Measurements from ENCODE around the gene COL4A2.

The COL4A2 gene

DNA sequence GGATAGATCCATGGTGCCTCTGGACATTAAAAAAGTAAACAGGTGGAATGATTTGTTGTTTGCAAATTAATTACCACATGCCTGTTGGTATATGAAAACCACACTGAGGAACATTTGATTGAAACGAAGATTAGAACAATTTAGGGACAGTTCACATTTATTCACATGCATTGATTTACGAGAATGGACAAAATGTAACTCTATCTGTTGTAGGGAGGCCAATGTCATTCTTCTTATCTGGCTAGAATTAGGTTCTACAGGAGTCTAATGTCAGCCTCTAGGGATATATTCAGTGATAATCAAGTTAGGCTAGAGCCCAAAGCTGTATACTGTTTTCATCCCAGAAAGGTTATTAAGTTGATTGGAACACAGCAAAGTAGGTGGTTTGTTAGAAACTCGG is 125.4 kb downstream of the COL4A2 start:
- no peak for DNase-seq (ENCODE audit: low read depth in 3 of 3, low spot score in 1 of 3)

DNA sequence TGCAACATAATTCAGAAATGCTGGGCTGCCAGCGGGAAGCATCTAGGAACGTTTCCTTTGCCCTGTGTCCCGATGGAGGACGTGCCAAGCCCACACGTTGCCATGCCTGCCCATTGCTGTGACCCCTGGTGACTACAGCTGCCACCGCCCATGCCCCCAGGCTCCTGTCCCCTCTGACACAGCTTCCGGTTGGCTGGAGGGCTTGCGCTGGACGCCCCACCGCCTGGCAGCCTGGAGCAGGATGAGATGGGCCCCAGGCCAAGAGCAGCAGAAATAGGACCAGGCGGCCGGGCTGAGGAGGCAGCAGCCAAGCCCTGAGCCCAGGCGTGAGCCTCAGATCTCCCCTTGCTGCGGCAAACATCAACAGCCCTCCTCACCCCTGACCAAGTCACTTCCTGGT is 125.9 kb downstream of the COL4A2 start:
- no peak for DNase-seq (ENCODE audit: low read depth in 3 of 3, low spot score in 1 of 3)

DNA sequence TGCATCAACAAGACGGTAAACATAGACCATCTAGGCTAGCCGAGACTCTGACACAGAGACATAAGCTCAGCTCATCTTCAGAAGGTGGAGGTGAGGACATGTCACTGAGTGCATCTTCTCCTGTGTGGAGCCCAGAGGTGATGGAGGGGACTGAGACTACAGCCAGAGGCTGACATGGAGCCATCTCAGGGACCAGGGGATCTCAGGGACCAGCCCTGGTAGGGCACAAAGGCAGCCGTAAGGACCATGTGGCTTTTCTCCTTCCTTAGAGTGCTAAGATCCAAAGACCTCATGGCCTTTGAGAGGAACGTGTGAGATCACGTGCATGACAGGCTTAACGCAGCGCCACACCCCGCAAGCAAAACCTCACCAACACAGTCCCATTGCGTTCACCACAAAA is 127.5 kb downstream of the COL4A2 start:
- no peak for DNase-seq (ENCODE audit: low read depth in 3 of 3, low spot score in 1 of 3)

DNA sequence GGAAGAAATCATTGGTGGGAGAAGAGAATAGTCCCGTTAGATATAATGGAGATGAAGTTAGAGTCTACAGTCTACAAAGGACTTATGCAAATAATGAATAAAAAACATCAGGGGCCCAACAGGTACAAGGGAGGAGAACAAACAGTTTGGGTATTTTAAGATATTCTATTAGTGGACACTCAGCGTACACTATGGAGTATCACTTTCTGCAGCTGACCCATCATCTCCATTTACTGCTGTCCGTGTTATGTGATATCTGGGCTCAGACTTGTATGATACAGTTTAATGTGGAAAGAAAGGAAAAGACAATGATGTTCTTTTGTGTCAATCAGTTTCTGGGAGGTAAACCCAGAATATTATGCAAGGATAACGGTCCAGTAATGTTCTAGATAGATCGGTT is 128.2 kb downstream of the COL4A2 start:
- no peak for DNase-seq (ENCODE audit: low read depth in 3 of 3, low spot score in 1 of 3)

DNA sequence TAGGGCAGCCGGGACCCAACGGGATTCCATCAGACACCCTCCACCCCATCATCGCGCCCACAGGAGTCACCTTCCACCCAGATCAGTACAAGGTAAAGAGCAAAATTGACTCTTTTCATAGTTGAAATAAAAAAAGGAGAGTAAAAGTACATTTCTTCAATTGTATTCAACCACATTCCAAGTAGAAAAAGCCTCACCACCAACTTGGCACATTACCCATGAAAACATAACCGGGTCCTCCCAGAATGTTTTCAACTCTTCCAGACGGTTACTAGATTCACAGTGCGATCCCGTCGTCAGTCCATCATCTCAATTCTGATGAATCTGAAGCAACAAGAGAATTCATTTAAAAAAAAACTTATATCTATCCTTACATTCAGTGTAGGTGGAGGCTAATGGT is 129.2 kb downstream of the COL4A2 start:
- DNase-seq (ENCODE audit: low read depth in 3 of 3, low spot score in 1 of 3) = no peak

DNA sequence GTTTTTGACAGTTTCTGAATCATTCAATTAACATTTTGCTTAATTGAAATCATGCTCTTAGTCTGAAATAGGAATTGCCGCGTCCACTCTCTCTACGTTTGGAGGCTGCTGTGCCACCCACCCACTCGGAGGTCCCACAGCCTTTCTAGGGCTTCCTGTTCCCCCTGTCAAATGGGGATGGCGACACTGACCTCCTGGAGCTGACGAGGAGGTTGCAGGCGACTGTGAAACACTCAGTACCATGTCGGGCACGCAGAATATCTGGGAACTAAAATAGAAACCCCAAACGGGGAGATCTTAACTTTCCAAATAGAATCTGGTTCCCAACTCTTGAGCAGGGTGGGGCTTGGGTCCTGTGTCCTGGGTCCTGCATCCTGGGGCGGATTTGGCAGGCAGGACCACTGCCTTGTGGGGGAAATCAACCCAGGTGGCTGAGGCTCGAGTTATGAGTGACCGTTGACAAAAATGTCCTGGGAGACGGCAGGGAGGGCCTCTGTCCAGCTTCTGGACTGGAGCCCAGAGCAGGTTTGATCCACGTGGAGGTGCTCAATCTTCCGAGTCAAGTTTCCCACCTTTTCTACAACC is 129.8 kb downstream of the COL4A2 start:
- no peak for DNase-seq (ENCODE audit: low read depth in 3 of 3, low spot score in 1 of 3)

DNA sequence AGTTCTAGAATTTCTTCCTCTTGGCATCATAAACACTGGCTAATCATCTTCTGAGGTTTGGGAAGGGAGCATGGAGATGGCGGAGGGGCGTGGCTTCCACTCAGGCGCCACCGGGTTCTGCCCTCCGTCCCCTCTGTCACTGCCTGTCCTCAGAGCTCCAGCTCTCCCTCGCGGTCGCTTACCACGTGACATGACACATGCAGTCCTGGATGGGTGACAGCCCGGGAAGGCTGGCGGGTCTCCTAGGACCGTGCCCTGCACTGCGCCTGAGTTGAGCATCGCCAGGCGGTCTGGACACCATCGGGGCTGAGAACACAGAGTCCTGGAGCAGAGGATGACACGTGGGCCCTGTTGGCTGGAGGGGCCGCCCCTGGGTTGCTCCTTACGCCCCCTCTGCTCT is 131.1 kb downstream of the COL4A2 start:
- DNase-seq (ENCODE audit: low read depth in 3 of 3, low spot score in 1 of 3) = no peak

DNA sequence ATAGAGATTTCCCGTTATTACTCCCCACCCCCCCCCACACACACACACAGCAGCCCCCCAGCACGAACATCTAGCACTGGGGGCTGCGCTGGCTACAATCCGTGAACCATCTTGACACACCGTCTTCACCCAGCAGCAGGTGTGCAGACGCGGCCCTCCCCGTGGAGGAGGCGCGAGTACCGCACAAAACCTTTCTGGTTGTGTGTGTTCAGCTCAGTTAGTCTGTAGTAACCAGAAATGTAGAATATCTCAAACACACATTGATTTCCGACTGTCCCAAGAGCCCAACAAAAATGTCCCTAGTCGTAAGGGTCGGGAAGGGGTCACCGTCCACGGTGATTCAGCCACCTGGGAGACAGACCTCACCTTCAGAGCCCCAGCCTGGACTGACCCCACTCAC is 131.7 kb downstream of the COL4A2 start:
- no peak for DNase-seq (ENCODE audit: low read depth in 3 of 3, low spot score in 1 of 3)

DNA sequence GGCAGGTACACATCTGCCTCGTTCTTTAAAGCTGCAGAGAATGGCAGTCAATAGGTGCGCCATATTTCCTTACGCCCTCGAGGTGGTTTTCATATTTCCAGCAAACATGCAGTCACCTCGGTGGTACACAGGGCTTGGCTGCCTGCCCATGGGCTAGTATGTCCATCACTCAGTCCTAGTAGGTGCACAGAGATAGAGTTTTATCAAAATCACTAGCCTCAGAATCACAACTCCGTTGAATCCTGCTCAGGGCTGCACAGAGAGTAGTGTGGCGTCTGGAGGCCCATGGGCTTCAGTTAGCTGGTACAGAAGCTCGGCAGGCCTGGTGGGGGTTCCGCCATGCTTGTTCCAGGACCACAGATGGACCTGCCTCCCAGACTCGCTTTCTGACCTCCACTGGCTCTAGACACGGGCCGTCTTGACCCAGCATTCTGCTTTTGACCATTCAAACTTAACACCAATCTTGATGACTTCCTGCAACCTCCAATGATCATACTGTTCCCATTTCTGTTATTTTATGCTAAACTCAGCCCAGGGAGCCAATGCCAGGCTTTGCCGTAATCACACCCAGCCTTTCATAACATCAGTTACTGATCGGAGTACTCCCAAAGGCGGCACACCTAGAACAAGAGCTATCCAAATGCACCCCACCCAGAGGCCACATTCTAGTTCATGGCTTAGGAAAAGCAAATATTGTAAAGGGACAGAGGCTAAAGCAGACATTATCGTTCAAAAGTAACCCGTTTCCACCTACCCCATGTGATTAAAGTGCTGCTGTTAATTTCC is 134.1 kb downstream of the COL4A2 start:
- DNase-seq (ENCODE audit: low read depth in 3 of 3, low spot score in 1 of 3) = no peak

DNA sequence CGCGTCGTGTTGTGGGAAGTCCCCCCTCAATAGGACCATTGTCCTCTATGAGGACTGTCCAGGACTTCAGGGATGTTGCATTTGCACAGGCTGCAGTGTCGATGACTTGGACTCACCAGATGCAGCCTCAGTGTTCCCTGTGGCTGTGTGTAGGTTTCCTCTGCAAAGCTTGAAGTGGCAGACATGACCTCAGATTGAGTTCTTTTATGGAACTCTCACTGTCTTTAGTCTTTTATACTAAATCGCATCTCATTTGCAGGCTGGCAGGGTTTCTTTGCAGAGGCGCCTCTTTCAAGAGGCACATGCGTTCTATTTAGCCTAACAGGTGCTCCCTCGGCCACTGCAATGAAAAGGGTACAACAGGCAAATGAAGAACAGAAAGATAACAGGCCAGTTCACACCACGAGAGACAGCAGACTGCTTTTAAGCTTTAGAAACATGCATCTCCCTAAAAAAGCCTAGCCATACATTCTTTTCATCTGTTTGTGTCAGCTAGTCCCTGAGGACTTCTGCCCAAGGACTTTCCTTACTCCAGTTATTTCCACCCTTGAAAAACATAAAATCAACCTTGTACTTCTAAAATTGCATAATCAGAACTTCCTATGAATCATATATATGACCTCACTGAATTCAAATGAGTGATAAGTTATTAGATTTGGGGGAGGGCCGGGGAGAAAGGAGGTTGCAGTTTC is 136.0 kb downstream of the COL4A2 start:
- DNase-seq (ENCODE audit: low read depth in 3 of 3, low spot score in 1 of 3) = no peak

DNA sequence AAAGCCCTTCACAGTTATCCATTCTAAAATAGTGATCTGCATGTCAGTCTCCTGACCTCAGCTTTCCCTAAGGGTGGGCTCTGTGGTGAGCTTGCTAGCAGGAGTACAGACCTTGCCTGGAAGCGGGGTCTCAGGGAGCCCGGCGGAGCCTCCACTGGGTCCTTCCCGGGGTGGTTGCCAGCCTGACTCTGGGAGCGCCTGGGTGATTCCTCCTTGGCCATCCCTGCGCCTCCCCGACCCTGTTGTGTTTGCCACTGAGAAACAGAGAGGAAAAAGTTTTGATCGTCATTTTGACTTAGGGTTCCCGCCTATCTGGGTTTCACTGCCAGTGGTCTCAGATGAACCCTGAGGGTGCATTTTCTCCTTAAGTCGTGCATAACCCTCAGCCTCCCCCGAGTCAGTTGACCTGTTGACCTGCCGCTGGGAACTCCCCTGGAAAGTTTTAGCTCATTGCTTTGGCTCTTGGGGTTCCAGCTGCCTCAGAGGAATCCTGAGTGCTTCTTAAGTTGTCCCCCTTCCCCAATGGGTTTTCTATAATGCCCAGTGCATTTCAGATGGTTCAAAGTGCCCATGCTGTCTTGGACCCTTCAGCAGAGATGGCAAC is 136.6 kb downstream of the COL4A2 start:
- no peak for DNase-seq (ENCODE audit: low read depth in 3 of 3, low spot score in 1 of 3)

DNA sequence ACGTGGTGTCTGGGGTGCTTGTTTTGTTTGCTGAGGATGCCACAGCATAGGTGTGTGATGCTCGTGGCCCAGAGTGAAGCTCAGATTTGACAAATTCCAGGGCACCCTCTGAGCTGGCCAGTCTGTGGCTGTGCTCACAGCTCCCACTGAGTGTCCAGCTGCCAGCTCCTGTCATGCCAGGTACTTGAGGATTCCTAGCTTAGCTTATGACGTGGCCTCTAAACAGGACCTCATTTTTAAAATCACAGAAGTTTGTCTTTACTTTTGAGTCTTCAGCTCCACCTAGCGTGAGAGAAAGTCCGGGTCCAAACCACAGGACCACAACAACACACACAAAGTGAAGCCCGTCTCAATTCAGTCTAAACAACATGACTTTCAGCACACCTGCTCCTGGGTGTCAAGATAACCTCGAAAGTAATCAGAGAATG is 137.2 kb downstream of the COL4A2 start:
- DNase-seq (ENCODE audit: low read depth in 3 of 3, low spot score in 1 of 3) = no peak

DNA sequence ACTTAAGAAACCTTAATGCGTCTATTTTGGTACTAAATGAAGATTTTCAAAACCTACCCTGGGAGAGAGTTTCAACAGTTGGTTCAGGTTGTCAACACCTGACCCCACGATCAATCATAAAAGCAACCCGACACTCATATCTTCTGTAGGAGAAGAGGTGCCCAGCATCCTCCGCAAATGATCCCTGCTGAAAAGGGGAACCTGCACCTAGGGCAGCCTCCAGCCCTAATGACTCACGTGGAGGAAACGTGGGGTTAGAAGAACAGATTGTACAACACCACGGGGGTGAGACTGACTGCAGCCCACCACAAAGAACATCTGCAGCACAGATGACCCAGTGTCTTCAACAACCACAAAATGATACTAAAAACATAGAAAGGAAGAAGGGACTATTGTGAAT is 138.1 kb downstream of the COL4A2 start:
- DNase-seq (ENCODE audit: low read depth in 3 of 3, low spot score in 1 of 3) = no peak

DNA sequence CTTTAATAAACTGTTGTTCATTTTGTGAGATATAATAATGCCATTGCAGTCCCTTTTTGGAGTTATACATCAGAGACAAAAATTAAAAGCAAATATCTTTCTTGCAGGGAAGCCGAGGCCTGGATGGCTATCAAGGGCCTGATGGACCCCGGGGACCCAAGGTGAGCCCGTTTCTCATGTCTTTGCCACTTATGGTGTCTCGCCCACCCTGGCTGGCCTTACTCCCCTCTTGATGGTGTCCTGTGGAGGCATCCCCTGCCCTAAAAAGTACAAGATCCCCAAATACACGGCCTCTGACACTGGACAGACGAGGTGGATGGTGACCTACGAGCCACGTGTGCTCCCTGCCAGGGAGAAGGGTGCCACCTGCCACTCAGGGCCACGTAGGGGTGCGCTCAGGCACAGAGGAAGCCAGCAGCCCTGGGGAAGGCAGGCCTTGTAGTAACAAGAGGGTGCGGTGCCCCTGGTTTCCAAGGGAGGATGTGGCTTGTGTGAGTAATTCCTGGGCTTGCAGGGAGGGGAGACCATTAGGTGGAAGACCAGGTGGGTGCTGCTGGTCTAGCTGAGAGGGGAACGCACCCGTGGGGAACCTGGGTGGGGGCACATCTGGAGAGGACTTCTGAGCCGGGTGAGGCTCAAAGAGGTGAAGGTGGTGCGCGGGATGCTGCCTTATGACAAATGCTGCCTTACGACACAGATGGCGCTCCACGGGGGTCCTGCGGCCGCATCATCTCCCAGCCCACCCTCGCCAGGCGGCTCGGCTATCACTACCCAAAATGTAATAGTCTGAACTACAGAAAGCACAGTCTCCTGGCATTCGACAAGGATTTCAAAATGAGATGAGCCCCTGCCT is 138.9 kb downstream of the COL4A2 start:
- DNase-seq (ENCODE audit: low read depth in 3 of 3, low spot score in 1 of 3) = no peak

DNA sequence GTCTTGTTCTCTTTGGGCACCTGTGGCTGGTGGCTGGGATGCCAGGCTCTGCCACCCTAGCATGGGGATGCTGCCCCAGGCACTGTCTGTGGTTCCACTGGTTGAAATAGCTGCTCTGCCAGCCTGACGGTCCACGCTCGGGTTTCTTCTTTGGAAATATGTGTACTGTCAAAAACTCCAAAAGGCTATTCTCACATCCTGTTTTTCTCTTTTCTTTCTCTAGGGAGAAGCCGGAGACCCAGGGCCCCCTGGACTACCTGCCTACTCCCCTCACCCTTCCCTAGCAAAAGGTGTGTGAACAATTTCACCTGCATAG is 139.4 kb downstream of the COL4A2 start:
- no peak for DNase-seq (ENCODE audit: low read depth in 3 of 3, low spot score in 1 of 3)

DNA sequence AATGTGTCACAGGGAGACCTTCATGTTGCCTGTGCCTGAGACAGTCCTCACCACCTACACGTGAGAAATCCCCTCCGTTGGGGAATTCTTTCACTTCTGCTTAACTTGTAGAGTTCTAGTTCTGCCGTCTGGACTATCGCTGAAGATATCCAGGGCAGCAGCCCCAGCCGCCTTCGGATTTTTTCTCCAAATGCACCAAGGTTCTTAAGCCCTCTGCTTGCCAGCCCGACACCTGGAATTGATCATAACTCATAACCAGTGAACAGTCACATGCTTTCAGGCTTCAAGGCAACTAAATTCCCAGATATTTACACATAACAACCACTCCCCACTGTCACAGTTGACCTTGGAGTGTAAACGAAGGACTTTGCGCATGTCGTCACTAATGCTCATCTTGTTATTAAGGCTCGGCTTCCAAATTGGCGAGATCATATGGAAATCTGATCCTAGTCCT is 140.0 kb downstream of the COL4A2 start:
- no peak for DNase-seq (ENCODE audit: low read depth in 3 of 3, low spot score in 1 of 3)

DNA sequence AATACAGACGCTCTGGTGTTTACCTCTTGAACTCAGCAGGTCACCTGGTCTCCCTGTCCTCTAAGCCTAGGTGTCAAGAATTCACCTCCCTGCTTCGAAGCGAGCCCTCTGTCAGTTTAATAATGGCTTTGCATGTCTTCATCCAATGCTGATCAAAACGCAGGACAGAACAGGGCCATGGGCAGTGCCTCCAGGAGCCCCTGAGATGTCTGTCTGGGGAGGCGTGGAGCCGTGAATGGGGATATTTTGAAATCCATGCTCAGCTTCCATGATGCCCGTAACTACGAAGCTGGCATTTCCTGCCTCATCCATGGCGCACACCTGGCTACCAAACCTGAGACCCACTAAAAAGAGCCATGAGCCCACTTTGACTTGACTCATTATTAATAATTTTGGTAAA is 140.7 kb downstream of the COL4A2 start:
- DNase-seq (ENCODE audit: low read depth in 3 of 3, low spot score in 1 of 3) = no peak

DNA sequence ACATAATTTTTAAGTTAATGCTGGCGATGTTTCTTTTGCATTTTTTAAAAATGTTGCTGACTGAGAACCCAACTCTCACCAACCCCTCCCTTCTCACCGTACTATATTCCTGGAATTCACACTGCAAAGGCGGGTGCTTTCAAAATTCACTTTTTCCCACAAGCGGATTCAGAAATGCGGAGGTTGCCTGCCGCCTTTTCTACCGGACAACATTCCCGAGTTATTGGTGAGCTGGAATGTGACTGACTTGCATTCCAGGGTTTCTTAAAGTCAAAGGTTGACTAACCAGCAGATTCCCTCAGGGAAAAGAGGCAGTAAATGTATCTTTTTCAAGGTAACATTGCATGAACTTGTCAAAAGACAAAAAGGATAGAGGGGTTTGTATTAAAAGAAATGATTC is 141.1 kb downstream of the COL4A2 start:
- DNase-seq (ENCODE audit: low read depth in 3 of 3, low spot score in 1 of 3) = no peak

DNA sequence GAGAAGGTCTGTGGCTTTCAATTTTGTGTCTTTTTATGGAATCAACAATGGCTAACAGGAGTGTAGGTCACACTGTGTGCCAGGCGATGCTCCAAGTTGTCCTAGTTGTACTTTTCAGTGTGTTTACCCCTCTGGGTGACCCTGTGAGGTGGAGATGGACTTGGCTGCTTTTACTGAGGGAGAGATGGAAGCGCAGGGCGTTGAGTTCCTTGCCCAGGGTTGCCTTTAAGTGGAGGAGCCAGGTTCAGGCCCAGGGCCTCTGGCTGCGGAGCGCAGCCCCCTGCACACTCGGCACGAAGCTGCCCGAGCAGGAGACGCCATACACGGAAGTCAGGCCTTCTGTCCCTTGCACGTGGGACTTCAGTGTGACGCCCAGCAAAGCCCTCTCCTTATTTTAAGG is 141.6 kb downstream of the COL4A2 start:
- no peak for DNase-seq (ENCODE audit: low read depth in 3 of 3, low spot score in 1 of 3)

DNA sequence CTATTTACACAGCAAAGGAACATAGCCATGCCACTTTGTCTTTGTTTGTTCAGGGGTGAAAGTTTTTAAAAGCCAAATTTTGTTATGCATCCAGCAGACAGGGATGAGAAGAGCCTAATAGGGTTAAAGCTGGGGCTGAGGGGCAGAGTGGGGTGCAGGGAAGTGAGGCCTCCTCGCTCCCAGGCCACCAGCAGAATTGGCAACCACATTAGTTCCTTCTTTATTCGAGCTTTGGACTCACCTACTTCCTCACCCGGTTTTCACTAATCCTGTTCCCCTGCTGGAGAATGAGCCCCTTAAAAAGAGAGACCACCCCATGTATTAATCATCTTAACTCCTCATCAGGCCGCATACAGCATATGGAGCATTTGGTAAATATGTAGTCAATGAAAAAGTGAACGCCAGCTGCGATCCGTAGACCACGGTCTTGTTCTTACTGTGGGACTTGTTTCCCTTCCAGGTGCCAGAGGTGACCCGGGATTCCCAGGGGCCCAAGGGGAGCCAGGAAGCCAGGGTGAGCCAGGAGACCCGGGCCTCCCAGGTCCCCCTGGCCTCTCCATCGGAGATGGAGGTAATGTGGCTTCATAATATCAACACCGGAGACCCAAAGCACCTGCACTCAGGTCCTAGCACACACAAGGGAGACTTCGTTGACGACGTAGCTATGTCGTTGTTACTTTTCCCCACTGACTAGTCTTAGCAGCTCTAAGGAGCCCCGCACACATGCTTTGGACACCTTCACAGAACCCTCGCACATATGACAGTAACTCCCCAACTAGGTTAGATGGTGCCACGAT is 142.3 kb downstream of the COL4A2 start:
- DNase-seq (ENCODE audit: low read depth in 3 of 3, low spot score in 1 of 3) = no peak

All from stimulated activated CD4-positive, alpha-beta T cell treated with anti-CD3 and anti-CD28 coated beads, TNF-alpha, amount 100 ng/mL, for 1 hour (primary cell).